ENCODE measurements around the gene EDEM2. TPM values are rescaled to one million over a fixed set of nuclear protein-coding genes. Genes with fewer than 3 reads are reported as not detected.

The EDEM2 gene
- total RNA-seq, 1 donor from 2014 or later = 20.3 TPM

- intact Hi-C loops (cut with DNase I) = no loop called here
- Histone ChIP-seq H3K4me1 (peaks cover 10 to 17% of the 10 kb centered on the region in 2 donors), H3K27me3 (no peaks in the 10 kb centered on the region), H3K4me3 (no peak overlapping the region), H3K9me3 (no peaks in the 10 kb centered on the region), H3K36me3 (peaks cover 41 to 48% of the 10 kb centered on the region in 2 donors), H3K27ac (no peak overlapping the region)
- no peak for TF ChIP-seq CTCF (IDR thresholded peaks at IDR 0.05)
- DNase-seq (ENCODE audit: low spot score in 2 of 2) = no peak
These were observed 15.2 kb downstream of the EDEM2 start for GRCh38 chr20:35131934-35132333.

- no peak overlapping the region for H3K27ac ChIP-seq
These were observed 17.5 kb downstream of the EDEM2 start for GRCh38 chr20:35129647-35130069.

GRCh38 chr20:35125753-35126152 is 21.4 kb downstream of the EDEM2 start:
- intact Hi-C loops (cut with DNase I) = no loop called here
- H3K27me3 ChIP-seq = no peaks in the 10 kb centered on the region
- no peak overlapping the region for H3K27ac ChIP-seq
- no peak for TF ChIP-seq CTCF (IDR thresholded peaks at IDR 0.05)
- DNase-seq (ENCODE audit: low spot score in 2 of 2) = no peak
- H3K4me1 ChIP-seq = no peaks in the 10 kb centered on the region
- H3K9me3 ChIP-seq = no peaks in the 10 kb centered on the region
- no peak overlapping the region for H3K4me3 ChIP-seq
- peaks cover 59 to 79% of the 10 kb centered on the region in 2 donors for H3K36me3 ChIP-seq

More at GRCh38 chr20:35129647-35130069, 17.5 kb downstream of the EDEM2 start:
- H3K27me3 ChIP-seq = no peaks in the 10 kb centered on the region
- no peak overlapping the region for H3K4me3 ChIP-seq
- peaks cover 3 to 8% of the 10 kb centered on the region in 2 donors for H3K4me1 ChIP-seq
- H3K9me3 ChIP-seq = no peaks in the 10 kb centered on the region
- DNase-seq (ENCODE audit: low spot score in 2 of 2) = no peak
- TF ChIP-seq CTCF (IDR thresholded peaks at IDR 0.05) = no peak
- peaks cover 56 to 58% of the 10 kb centered on the region in 2 donors for H3K36me3 ChIP-seq
- intact Hi-C loops (cut with DNase I) = no loop called here

- Histone ChIP-seq H3K27ac (no peak overlapping the region), H3K9me3 (no peaks in the 10 kb centered on the region), H3K36me3 (peaks cover 64 to 85% of the 10 kb centered on the region in 2 donors)
These were observed 24.3 kb downstream of the EDEM2 start for GRCh38 chr20:35122756-35123405.

GRCh38 chr20:35121186-35121585 is 25.9 kb downstream of the EDEM2 start:
- Histone ChIP-seq H3K27ac (peak overlapping the region in 1 of 2 donors; percentile 34), H3K4me3 (no peak overlapping the region), H3K27me3 (no peaks in the 10 kb centered on the region), H3K9me3 (no peaks in the 10 kb centered on the region), H3K36me3 (peaks cover 58 to 76% of the 10 kb centered on the region in 2 donors), H3K4me1 (peaks cover 0 to 3% of the 10 kb centered on the region in 2 donors)
- intact Hi-C loops (cut with DNase I) = no loop called here
- no peak for DNase-seq (ENCODE audit: low spot score in 2 of 2)
- TF ChIP-seq CTCF (IDR thresholded peaks at IDR 0.05) = no peak

More at GRCh38 chr20:35122756-35123405, 24.3 kb downstream of the EDEM2 start:
- Histone ChIP-seq H3K4me1 (peaks cover 0 to 3% of the 10 kb centered on the region in 2 donors), H3K27me3 (no peaks in the 10 kb centered on the region), H3K4me3 (no peak overlapping the region)
- intact Hi-C loops (cut with DNase I) = no loop called here
- no peak for DNase-seq (ENCODE audit: low spot score in 2 of 2)
- TF ChIP-seq CTCF (IDR thresholded peaks at IDR 0.05) = no peak

All from ascending aorta (tissue), 2 donors.